Psoas muscle (tissue), 8 donors: Measurements from ENCODE around the gene ADARB1. TPM values are rescaled to one million over a fixed set of nuclear protein-coding genes. Genes with fewer than 3 reads are reported as not detected.
A peak's percentile ranks its signal among the peaks of the same experiment; 100 is the strongest.

Experiments used
- ATAC-seq, 4 donors: fragments of 200-7000 bp; cut with Tn5 transposase; one replicate each; pipeline ENCODE4 v1.9.1; 2020; ENCODE audit warnings: moderate library complexity in 3 of 4, mild to moderate bottlenecking in 2 of 4
- DNase-seq, 2 donors: peaks; one replicate each; pipeline ENCODE4 v3.0.0-alpha.2; 2020
- H3K27ac ChIP-seq: fragments of 200-600 bp; one replicate; pipeline ENCODE4 v1.8.0; 2022
- H3K27me3 ChIP-seq, 3 donors: fragments of 200-600 bp in 1 of 3; one replicate each; pipeline versions ENCODE4 v1.6.1 to v1.8.0; 2013 to 2022; ENCODE audit warnings: low read length in 2 of 3, mild to moderate bottlenecking in 2 of 3, moderate library complexity in 1 of 3; ENCODE audit not compliant: insufficient read depth in 3 of 3
- H3K36me3 ChIP-seq, 2 donors: fragments of 200-600 bp in 1 of 2; one replicate each; pipeline versions ENCODE4 v1.6.1 to v1.8.0; 2013 to 2022; ENCODE audit warnings: low read depth in 1 of 2, mild to moderate bottlenecking in 1 of 2, moderate library complexity in 1 of 2; ENCODE audit not compliant: insufficient read depth in 1 of 2
- H3K4me1 ChIP-seq: fragments of 200-600 bp; one replicate; pipeline ENCODE4 v1.8.0; 2022
- H3K4me3 ChIP-seq: fragments of 200-600 bp; one replicate; pipeline ENCODE4 v1.8.0; 2022; ENCODE audit warnings: mild to moderate bottlenecking
- H3K9me3 ChIP-seq: fragments of 200-600 bp; one replicate; pipeline ENCODE4 v1.8.0; 2022
- WGBS, 3 donors: extraction: QIAGEN DNeasy Blood & Tissue Kit; methylation state at CpG; one replicate each; pipeline versions ENCODE4 v1.1.6 to v1.1.7; 2013; 5-methylcytosine and 5-hydroxymethylcytosine counted together
- intact Hi-C, 2 donors: fragments of 100-400 bp; cut with DNase I; formaldehyde crosslinking; loops; one replicate each; pipeline versions ENCODE4 v1.11.0 to v1.14.2; 2022
- polyA plus RNA-seq, 3 donors: library from polyadenylated mRNA; stranded (reverse); fragments of 200-250 nt; gene quantifications; one replicate each; pipeline ENCODE4 v1.2.3, GENCODE V29; 2013
- total RNA-seq, 4 donors: library from RNA; stranded (reverse); fragmentation: NEBNext Ultra II Directional in 2 of 4; extraction: Animal tissue kit (Norgen Biotek cat#: 25700) in 2 of 4; gene quantifications; one replicate each; pipeline versions ENCODE4 v1.2.1 to v1.2.4, GENCODE V29; 2021 to 2023
- TF ChIP-seq, protein P1 (sequence below): fragments of 200-600 bp; IDR thresholded peaks from one replicate; pipeline ENCODE4 v1.8.0; 2022; ENCODE audit warnings: antibody characterized with exemption
- donor health status: healthy with polysubstance abuse.
- donor health status: DM: no; HTN: no; CAD: no; lungs with moderate emphysema.
- donor health status: Bipolar disorder and iron deficiency.
- donor health status: healthy.
- donor health status: DM: yes; HTN: yes; CAD: no.
- donor health status: DM: no; HTN: no; CAD: no.
- donor health status: DM: no; HTN: no; CAD: no.
- donor health status: DM: yes; HTN: yes; CAD: no.

ADARB1 gene
- total and polyA plus RNA-seq, 7 donors: 3.8 to 22.7 (median 6.9) TPM

DNA sequence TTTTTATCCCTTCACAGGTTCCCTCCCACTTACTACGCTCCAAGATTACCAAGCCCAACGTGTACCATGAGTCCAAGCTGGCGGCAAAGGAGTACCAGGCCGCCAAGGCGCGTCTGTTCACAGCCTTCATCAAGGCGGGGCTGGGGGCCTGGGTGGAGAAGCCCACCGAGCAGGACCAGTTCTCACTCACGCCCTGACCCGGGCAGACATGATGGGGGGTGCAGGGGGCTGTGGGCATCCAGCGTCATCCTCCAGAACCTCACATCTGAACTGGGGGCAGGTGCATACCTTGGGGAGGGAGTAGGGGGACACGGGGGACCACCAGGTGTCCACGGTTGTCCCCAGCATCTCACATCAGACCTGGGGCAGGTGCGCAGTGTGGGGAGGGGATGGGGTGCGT is 147.6 kb downstream of the ADARB1 start:
- Histone ChIP-seq H3K4me3 (no peak overlapping the region), H3K9me3 (peaks cover 9% of the 10 kb centered on the region), H3K4me1 (no peaks in the 10 kb centered on the region), H3K27ac (no peak overlapping the region), H3K36me3 (peaks cover 4 to 38% of the 10 kb centered on the region in 2 donors), H3K27me3 (no peaks in the 10 kb centered on the region)
- TF ChIP-seq, protein P1, sequence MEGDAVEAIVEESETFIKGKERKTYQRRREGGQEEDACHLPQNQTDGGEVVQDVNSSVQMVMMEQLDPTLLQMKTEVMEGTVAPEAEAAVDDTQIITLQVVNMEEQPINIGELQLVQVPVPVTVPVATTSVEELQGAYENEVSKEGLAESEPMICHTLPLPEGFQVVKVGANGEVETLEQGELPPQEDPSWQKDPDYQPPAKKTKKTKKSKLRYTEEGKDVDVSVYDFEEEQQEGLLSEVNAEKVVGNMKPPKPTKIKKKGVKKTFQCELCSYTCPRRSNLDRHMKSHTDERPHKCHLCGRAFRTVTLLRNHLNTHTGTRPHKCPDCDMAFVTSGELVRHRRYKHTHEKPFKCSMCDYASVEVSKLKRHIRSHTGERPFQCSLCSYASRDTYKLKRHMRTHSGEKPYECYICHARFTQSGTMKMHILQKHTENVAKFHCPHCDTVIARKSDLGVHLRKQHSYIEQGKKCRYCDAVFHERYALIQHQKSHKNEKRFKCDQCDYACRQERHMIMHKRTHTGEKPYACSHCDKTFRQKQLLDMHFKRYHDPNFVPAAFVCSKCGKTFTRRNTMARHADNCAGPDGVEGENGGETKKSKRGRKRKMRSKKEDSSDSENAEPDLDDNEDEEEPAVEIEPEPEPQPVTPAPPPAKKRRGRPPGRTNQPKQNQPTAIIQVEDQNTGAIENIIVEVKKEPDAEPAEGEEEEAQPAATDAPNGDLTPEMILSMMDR: no peak
- intact Hi-C loops: no loop called here
- no peak for DNase-seq
- no peak for ATAC-seq
- 89 to 93% (median 91%) methylated on average over 15 of the region's 15 CpGs for WGBS, 3 donors

DNA sequence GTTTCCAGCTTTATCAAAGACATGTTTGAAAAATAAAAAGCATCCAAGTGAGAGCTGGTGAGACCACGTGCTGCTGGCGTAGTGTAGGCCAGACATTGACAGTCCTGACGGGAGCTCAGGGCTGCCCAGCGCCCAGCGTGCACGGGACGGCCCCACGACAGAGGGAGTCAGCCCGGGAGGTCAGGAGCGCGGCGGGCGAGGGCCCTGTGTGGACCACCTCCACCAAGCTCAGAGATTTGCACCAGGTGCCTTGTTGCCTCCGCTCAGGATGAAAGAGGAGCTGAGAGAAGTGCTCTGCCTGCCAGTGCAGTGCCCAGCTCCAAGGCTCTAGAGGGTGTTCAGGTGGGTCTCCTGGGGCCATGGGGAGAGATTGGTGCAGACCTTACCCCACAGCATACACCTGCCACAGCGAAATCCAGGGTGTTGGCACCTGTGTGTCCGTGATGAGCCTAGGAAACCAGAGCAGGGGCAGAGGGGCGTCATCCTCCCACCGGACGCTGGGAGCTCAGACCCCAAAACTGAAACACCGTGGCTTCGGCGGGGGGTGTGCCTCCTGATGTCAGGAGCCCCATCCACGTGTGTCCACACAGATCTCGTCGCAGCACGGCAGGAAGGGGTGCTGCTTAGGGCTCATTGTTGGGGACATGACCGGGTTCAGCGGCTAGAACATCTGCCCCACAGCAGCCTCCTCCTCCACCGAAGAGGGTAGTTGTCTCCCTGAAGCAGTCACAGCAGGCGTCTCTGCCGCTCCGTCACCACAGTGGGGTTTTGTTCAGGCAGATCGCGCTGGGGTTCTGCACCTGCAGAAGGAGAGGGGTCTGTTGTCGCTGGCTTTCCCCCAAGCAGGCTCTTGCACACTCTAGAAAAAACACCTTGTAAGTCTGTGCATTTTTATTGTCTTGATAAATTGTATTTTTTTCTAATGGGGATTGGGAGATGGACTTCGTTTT is 149.1 kb downstream of the ADARB1 start:
- Histone ChIP-seq H3K9me3 (no peaks in the 10 kb centered on the region), H3K4me1 (no peaks in the 10 kb centered on the region), H3K4me3 (no peak overlapping the region), H3K36me3 (peaks cover 4 to 38% of the 10 kb centered on the region in 2 donors), H3K27me3 (no peaks in the 10 kb centered on the region), H3K27ac (no peak overlapping the region)
- ATAC-seq (no peak), DNase-seq (no peak)
- TF ChIP-seq, protein P1: no peak
- intact Hi-C loops: no loop called here
- WGBS, 3 donors: 91 to 93% (median 92%) methylated on average over 34 to 36 of the region's 36 CpGs

DNA sequence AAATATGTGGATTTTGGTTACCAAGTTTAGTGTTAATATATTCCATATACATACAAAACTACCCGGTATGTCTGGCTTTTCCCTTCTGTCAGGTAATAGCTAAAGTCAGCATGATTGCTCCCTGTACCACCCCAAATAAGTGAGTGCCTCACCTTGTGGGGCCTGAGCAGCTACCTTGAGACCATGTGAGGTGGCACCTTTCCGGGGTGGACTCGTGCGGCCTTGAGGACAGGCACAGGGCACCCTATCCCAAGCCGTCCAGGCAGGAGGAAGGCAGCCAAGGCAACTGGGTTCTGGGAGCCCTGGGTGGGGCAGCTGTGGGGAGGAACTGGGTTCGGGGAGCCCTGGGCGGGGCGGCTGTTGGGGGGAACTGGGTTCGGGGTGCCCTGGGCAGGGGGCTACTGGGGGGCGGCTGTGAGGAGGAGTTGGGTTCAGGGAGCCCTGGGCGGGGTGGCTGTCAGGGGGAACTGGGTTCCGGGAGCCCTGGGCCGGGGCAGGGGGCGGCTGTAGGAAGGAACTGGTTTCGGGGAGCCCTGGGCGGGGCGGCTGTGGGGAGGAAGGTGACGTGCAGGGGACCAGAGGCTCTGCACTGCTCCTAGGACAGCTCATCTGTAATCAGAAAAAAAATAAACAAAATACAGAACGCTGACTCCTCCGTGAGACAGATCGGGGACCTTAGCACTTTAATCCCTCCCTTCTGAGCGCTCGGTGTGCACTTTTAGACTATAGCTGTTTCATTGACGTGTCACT is 150.0 kb downstream of the ADARB1 start:
- no peak overlapping the region for H3K27ac ChIP-seq
- ATAC-seq (peak in 2 of 4 donors; percentile 27 to 41), DNase-seq (no peak)
- intact Hi-C loops: no loop called here
- H3K36me3 ChIP-seq: peaks cover 4 to 38% of the 10 kb centered on the region in 2 donors
- TF ChIP-seq, protein P1: no peak
- H3K4me3 ChIP-seq: no peak overlapping the region
- H3K4me1 ChIP-seq: no peaks in the 10 kb centered on the region
- WGBS, 3 donors: 86 to 88% (median 86%) methylated on average over 23 to 24 of the region's 24 CpGs
- no peaks in the 10 kb centered on the region for H3K27me3 ChIP-seq
- H3K9me3 ChIP-seq: no peaks in the 10 kb centered on the region

DNA sequence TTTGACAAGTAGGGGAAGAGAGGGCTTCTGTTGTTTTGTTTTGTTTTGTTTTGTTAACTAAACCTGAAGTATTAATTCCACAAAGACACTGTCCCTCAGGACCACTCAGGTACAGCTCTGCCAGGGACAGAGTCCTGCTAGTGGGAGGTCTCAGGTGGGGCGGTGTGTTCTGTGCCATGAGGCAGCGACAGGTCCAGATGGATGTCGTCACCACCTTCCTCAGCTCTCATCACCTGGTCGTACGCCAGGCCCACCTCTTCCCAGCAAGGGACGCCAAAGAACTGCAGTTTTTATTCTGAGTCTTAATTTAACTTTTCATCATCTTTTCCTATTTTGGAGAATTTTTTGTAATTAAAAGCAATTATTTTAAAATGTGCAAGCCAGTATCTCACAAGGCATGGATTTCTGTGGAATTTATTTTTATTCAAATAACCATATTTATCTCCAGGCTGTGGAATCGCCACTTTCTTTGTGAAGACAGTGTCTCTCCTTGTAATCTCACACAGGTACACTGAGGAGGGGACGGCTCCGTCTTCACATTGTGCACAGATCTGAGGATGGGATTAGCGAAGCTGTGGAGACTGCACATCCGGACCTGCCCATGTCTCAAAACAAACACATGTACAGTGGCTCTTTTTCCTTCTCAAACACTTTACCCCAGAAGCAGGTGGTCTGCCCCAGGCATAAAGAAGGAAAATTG is 150.8 kb downstream of the ADARB1 start:
- H3K27ac ChIP-seq: no peak overlapping the region
- peaks cover 4 to 37% of the 10 kb centered on the region in 2 donors for H3K36me3 ChIP-seq
- H3K9me3 ChIP-seq: no peaks in the 10 kb centered on the region
- intact Hi-C loops: no loop called here
- H3K27me3 ChIP-seq: no peaks in the 10 kb centered on the region
- no peak for DNase-seq
- H3K4me1 ChIP-seq: no peaks in the 10 kb centered on the region
- ATAC-seq: no peak
- no peak overlapping the region for H3K4me3 ChIP-seq
- WGBS, 3 donors: 91 to 93% (median 93%) methylated on average over 11 of the region's 11 CpGs
- TF ChIP-seq, protein P1: no peak
